Mesendoderm (in vitro differentiated cells): Measurements from ENCODE around the gene RNASEH2A. TPM values are rescaled to one million over a fixed set of nuclear protein-coding genes. Genes with fewer than 3 reads are reported as not detected.

Experiments
- small RNA-seq: library from polyadenylated mRNA; stranded (forward); fragments of <200 nt; extraction: miRNeasy Mini kit (QIAGEN cat#:217004); gene quantifications from one replicate; pipeline ENCODE3, GENCODE V24; 2013; ENCODE audit not compliant: insufficient read depth

Gene RNASEH2A

Small RNA genes within 50 kb of the gene (small RNA-seq; reads per million reads assigned to genes)
- not detected for gene MIR5684
- gene MIR6794, result not detected
